HTR-8/SVneo (cell line): ENCODE data around the gene FABP6.
A peak's percentile ranks its signal among the peaks of the same experiment; 100 is the strongest.

ENCODE experiments used
- DNase-seq: peaks from one replicate; pipeline ENCODE4 v3.0.0; 2011; ENCODE audit warnings: low spot score, mixed read lengths; ENCODE audit not compliant: insufficient read length
- FAIRE-seq: peaks from 2 replicates; lab custom pipeline; 2011; peaks lifted over from hg19 to GRCh38; lab: Jason Lieb, UNC

FABP6 gene

GRCh38 chr5:160286947-160287346 lies 57.6 kb downstream of the FABP6 start:
- FAIRE-seq: no peak
- no peak for DNase-seq

GRCh38 chr5:160287378-160288051 lies 58.2 kb downstream of the FABP6 start:
- DNase-seq: peak; percentile 57
- FAIRE-seq: no peak
